ENCODE data around the gene TSC22D1.
"Not testable (repeated sequence)": the region's sequence is repeated elsewhere in the genome, so short reads cannot be mapped to it uniquely, and the experiment has no call there.

The TSC22D1 gene

DNA sequence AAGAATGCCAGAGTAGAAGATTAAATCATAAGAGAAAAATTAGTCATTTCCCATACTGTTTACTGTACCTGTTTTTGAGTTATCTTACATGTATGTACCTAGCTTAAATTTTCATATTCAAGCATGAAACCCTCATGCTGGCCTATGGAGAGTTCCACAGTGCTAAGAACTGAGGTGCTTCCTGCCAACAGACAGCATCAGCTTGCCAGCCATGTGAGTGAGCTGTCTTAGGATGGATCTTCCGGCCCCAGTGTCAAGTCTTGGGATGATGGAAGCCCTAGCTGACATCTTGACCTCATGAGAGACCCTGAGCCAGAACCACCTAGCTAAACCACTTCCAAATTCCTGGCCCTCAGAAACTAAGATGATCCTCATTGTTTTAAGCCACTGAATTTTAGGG, 112.4 kb downstream of the TSC22D1 start:
- ChIA-PET CTCF (interaction anchor here (1.0 to 12.9 kb wide), 4 partner anchors 8 to 558 kb away, joined by 4 to 244 read pairs (median 6); no protein-coding TSS in a partner anchor), POLR2A (interaction anchor here (0.6 kb wide), 1 partner anchor 539 kb away, joined by 3 read pairs; no protein-coding TSS in a partner anchor)
- WGBS (ENCODE audit: insufficient coverage): no CpG with 5 or more reads among the region's 1 CpG
- peaks cover 0 to 11% (median 0%) of the 10 kb centered on the region in 4 experiments for H3K4me1 ChIP-seq (ENCODE audit: control extremely low read depth in 1 of 4, control insufficient read depth in 4 of 4, insufficient read depth in 4 of 4, low read length in 3 of 4)
- H3K27me3 ChIP-seq (replicated peaks in 2 of 5; ENCODE audit: control insufficient read depth in 4 of 5, insufficient read depth in 5 of 5, low read length in 4 of 5): no peaks in the 10 kb centered on the region
- no peak overlapping the region for H3K27ac ChIP-seq (ENCODE audit: insufficient read depth in 1 of 2, low read depth in 1 of 2, low read length in 2 of 2, poor library complexity in 1 of 2, severe bottlenecking in 2 of 2)
- H3K9me3 ChIP-seq (ENCODE audit: control extremely low read depth in 1 of 5, control insufficient read depth in 4 of 5, insufficient read depth in 2 of 5, low read depth in 1 of 5, low read length in 4 of 5): peaks cover 0 to 3% (median 0%) of the 10 kb centered on the region in 5 experiments
- DNase-seq: no peak
- H3K4me3 ChIP-seq (ENCODE audit: control insufficient read depth in 1 of 7, extremely low read depth in 1 of 7, insufficient read depth in 4 of 7, low read depth in 2 of 7, low read length in 6 of 7): no peak overlapping the region
- peaks cover 0 to 6% (median 4%) of the 10 kb centered on the region in 4 experiments for H3K36me3 ChIP-seq (ENCODE audit: control insufficient read depth in 4 of 4, insufficient read depth in 4 of 4, low read length in 3 of 4)

- no peak overlapping the region for H3K27ac ChIP-seq (ENCODE audit: insufficient read depth in 1 of 2, low read depth in 1 of 2, low read length in 2 of 2, poor library complexity in 1 of 2, severe bottlenecking in 2 of 2)
- ChIA-PET POLR2A (no interaction called here), CTCF (interaction anchor here (1.0 to 1.7 kb wide), 6 partner anchors 12 to 555 kb away, joined by 3 to 7 read pairs (median 4); no protein-coding TSS in a partner anchor)
- 97% methylated on average over 9 of the region's 9 CpGs for WGBS (ENCODE audit: insufficient coverage)
- no peak for DNase-seq
- no peak overlapping the region for H3K4me3 ChIP-seq (ENCODE audit: control insufficient read depth in 1 of 7, extremely low read depth in 1 of 7, insufficient read depth in 4 of 7, low read depth in 2 of 7, low read length in 6 of 7)
- H3K27me3 ChIP-seq (replicated peaks in 2 of 5; ENCODE audit: control insufficient read depth in 4 of 5, insufficient read depth in 5 of 5, low read length in 4 of 5): no peaks in the 10 kb centered on the region
- peaks cover 0 to 5% (median 0%) of the 10 kb centered on the region in 4 experiments for H3K4me1 ChIP-seq (ENCODE audit: control extremely low read depth in 1 of 4, control insufficient read depth in 4 of 4, insufficient read depth in 4 of 4, low read length in 3 of 4)
- peaks cover 0 to 5% (median 0%) of the 10 kb centered on the region in 5 experiments for H3K9me3 ChIP-seq (ENCODE audit: control extremely low read depth in 1 of 5, control insufficient read depth in 4 of 5, insufficient read depth in 2 of 5, low read depth in 1 of 5, low read length in 4 of 5)
- H3K36me3 ChIP-seq (ENCODE audit: control insufficient read depth in 4 of 4, insufficient read depth in 4 of 4, low read length in 3 of 4): peaks cover 0 to 9% (median 4%) of the 10 kb centered on the region in 4 experiments
These were observed 116.5 kb downstream of the TSC22D1 start for GRCh38 chr13:44459674-44460073.

DNA sequence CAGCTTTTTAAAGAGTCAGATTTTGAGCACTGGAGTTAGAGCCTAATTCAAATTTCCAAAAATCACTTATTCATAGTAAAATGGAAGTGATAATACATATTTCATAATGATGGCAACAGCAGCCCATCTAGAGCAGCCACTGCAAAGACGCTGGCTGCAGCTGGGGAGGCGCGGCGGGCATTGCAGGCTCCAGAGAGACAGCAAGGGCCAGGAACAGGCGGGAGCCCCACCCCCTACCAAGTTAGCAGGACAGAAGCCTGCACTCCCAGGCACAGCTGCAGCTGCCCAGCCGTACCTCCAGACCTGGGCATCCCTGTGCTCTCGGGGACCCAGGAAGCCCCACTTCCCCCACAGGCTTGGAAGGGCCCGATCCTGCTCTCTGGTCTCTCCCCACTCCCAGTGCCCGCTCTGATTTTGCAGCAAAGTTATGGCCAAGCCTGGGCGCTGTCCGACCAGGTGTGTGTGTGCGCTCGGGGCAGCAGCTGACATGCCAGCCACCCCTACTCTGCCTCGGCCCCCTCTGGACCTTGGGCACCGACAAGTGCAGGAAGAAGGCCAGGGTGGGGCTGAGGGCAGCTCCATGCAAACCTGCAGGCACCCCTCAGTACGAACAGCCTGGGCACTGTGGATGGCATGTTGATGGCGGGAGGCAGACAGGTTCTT, 117.7 kb downstream of the TSC22D1 start:
- Histone ChIP-seq H3K9me3 (ENCODE audit: control extremely low read depth in 1 of 5, control insufficient read depth in 4 of 5, insufficient read depth in 2 of 5, low read depth in 1 of 5, low read length in 4 of 5) (peaks cover 0 to 5% (median 0%) of the 10 kb centered on the region in 5 experiments), H3K4me3 (ENCODE audit: control insufficient read depth in 1 of 7, extremely low read depth in 1 of 7, insufficient read depth in 4 of 7, low read depth in 2 of 7, low read length in 6 of 7) (peak overlapping the region in 1 of 7 experiments; percentile 68), H3K27me3 (replicated peaks in 2 of 5; ENCODE audit: control insufficient read depth in 4 of 5, insufficient read depth in 5 of 5, low read length in 4 of 5) (no peaks in the 10 kb centered on the region), H3K36me3 (ENCODE audit: control insufficient read depth in 4 of 4, insufficient read depth in 4 of 4, low read length in 3 of 4) (peaks cover 0 to 9% (median 4%) of the 10 kb centered on the region in 4 experiments), H3K4me1 (ENCODE audit: control extremely low read depth in 1 of 4, control insufficient read depth in 4 of 4, insufficient read depth in 4 of 4, low read length in 3 of 4) (peaks cover 0 to 1% (median 0%) of the 10 kb centered on the region in 4 experiments), H3K27ac (ENCODE audit: insufficient read depth in 1 of 2, low read depth in 1 of 2, low read length in 2 of 2, poor library complexity in 1 of 2, severe bottlenecking in 2 of 2) (no peak overlapping the region)
- CTCF ChIA-PET: interaction anchor here (0.8 to 1.3 kb wide), 3 partner anchors 14 to 537 kb away, joined by 3 to 4 read pairs (median 3); no protein-coding TSS in a partner anchor
- no peak for DNase-seq
- POLR2A ChIA-PET: no interaction called here
- 95% methylated on average over 15 of the region's 17 CpGs for WGBS (ENCODE audit: insufficient coverage)

DNA sequence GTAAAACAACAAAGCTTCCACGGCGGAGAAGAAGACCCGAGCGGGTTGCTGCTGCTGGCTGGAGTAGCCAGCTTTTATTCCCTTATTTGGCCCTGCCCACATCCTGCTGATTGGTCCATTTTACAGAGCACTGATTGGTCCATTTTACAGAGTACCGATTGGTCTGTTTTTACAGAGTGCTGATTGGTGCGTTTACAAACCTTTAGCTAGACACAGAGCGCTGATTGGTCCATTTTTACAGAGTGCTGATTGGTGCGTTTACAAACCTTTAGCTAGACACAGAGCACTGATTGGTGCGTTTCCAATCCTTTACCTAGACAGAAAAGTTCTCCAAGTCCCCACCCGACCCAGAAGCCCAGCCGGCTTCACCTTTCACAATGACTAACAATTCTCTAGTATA, 119.9 kb downstream of the TSC22D1 start:
- 98% methylated on average over 8 of the region's 11 CpGs for WGBS (ENCODE audit: insufficient coverage)
- CTCF ChIA-PET: interaction anchor here (0.6 to 1.3 kb wide), 4 partner anchors 12 to 554 kb away, joined by 3 to 5 read pairs (median 4); no protein-coding TSS in a partner anchor
- H3K36me3 ChIP-seq (ENCODE audit: control insufficient read depth in 4 of 4, insufficient read depth in 4 of 4, low read length in 3 of 4); POLR2A ChIA-PET; DNase-seq; H3K27me3 ChIP-seq (replicated peaks in 2 of 5; ENCODE audit: control insufficient read depth in 4 of 5, insufficient read depth in 5 of 5, low read length in 4 of 5); H3K4me1 ChIP-seq (ENCODE audit: control extremely low read depth in 1 of 4, control insufficient read depth in 4 of 4, insufficient read depth in 4 of 4, low read length in 3 of 4); H3K4me3 ChIP-seq (ENCODE audit: control insufficient read depth in 1 of 7, extremely low read depth in 1 of 7, insufficient read depth in 4 of 7, low read depth in 2 of 7, low read length in 6 of 7); H3K27ac ChIP-seq (ENCODE audit: insufficient read depth in 1 of 2, low read depth in 1 of 2, low read length in 2 of 2, poor library complexity in 1 of 2, severe bottlenecking in 2 of 2); H3K9me3 ChIP-seq (ENCODE audit: control extremely low read depth in 1 of 5, control insufficient read depth in 4 of 5, insufficient read depth in 2 of 5, low read depth in 1 of 5, low read length in 4 of 5): not testable (repeated sequence)

GRCh38 chr13:44455769-44456168, 120.4 kb downstream of the TSC22D1 start:
- Histone ChIP-seq H3K4me3 (ENCODE audit: control insufficient read depth in 1 of 7, extremely low read depth in 1 of 7, insufficient read depth in 4 of 7, low read depth in 2 of 7, low read length in 6 of 7) (no peak overlapping the region), H3K36me3 (ENCODE audit: control insufficient read depth in 4 of 4, insufficient read depth in 4 of 4, low read length in 3 of 4) (peaks cover 0 to 9% (median 4%) of the 10 kb centered on the region in 4 experiments), H3K27me3 (replicated peaks in 2 of 5; ENCODE audit: control insufficient read depth in 4 of 5, insufficient read depth in 5 of 5, low read length in 4 of 5) (no peaks in the 10 kb centered on the region), H3K9me3 (ENCODE audit: control extremely low read depth in 1 of 5, control insufficient read depth in 4 of 5, insufficient read depth in 2 of 5, low read depth in 1 of 5, low read length in 4 of 5) (peaks cover 0 to 5% (median 0%) of the 10 kb centered on the region in 5 experiments), H3K27ac (ENCODE audit: insufficient read depth in 1 of 2, low read depth in 1 of 2, low read length in 2 of 2, poor library complexity in 1 of 2, severe bottlenecking in 2 of 2) (no peak overlapping the region), H3K4me1 (ENCODE audit: control extremely low read depth in 1 of 4, control insufficient read depth in 4 of 4, insufficient read depth in 4 of 4, low read length in 3 of 4) (no peaks in the 10 kb centered on the region)
- CTCF ChIA-PET: interaction anchor here (0.6 to 1.3 kb wide), 6 partner anchors 11 to 554 kb away, joined by 3 to 5 read pairs (median 4); no protein-coding TSS in a partner anchor
- WGBS (ENCODE audit: insufficient coverage): 100% methylated on average over 7 of the region's 8 CpGs
- POLR2A ChIA-PET: no interaction called here
- no peak for DNase-seq

DNA sequence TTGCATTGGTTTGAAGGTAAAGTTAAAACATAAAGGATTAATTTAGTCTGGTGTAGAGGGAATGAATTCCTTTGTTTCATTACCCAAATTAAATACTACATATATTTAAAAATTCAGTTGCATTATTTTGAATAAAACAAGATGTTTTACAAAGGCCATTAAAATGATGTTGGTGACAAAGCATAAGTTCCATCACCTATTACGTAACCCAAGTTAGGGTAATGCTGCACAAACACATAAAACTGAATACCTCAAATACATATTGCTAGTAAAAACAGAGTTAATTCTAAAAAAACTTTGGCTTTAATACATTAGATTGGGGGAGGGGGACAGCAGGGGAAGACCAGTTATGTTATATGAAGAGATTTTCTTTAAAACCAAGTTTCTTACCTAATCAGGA, 122.2 kb downstream of the TSC22D1 start:
- POLR2A ChIA-PET: no interaction called here
- WGBS (ENCODE audit: insufficient coverage): no CpG with 5 or more reads among the region's 1 CpG
- Histone ChIP-seq H3K4me1 (ENCODE audit: control extremely low read depth in 1 of 4, control insufficient read depth in 4 of 4, insufficient read depth in 4 of 4, low read length in 3 of 4) (no peaks in the 10 kb centered on the region), H3K27ac (ENCODE audit: insufficient read depth in 1 of 2, low read depth in 1 of 2, low read length in 2 of 2, poor library complexity in 1 of 2, severe bottlenecking in 2 of 2) (no peak overlapping the region), H3K9me3 (ENCODE audit: control extremely low read depth in 1 of 5, control insufficient read depth in 4 of 5, insufficient read depth in 2 of 5, low read depth in 1 of 5, low read length in 4 of 5) (peaks cover 0 to 3% (median 0%) of the 10 kb centered on the region in 5 experiments), H3K36me3 (ENCODE audit: control insufficient read depth in 4 of 4, insufficient read depth in 4 of 4, low read length in 3 of 4) (peaks cover 0 to 4% (median 0%) of the 10 kb centered on the region in 4 experiments), H3K4me3 (ENCODE audit: control insufficient read depth in 1 of 7, extremely low read depth in 1 of 7, insufficient read depth in 4 of 7, low read depth in 2 of 7, low read length in 6 of 7) (no peak overlapping the region), H3K27me3 (replicated peaks in 2 of 5; ENCODE audit: control insufficient read depth in 4 of 5, insufficient read depth in 5 of 5, low read length in 4 of 5) (no peaks in the 10 kb centered on the region)
- DNase-seq: no peak
- CTCF ChIA-PET: no interaction called here

DNA sequence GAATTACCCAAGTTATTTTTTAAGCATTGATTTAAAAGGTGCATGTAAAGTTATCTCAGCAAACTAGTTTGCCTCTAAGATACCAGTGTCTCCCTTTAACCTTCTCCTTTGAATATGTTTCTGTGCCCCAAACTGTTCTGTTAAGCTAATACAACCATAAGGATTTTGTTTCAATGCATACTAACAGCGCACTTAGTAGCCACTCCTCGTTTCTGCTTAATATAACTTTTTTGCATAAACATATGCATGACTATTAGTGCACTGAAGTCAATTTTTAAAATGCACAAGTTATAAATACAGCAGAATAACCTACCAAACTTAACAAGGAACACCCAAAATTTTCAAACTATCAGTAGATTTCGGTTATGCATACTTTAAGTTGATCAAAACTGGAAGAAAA, 123.1 kb downstream of the TSC22D1 start:
- no peak for DNase-seq
- ChIA-PET POLR2A (no interaction called here), CTCF (interaction anchor here (1.6 kb wide), 1 partner anchor 14 kb away, joined by 5 read pairs; no protein-coding TSS in a partner anchor)
- Histone ChIP-seq H3K4me3 (ENCODE audit: control insufficient read depth in 1 of 7, extremely low read depth in 1 of 7, insufficient read depth in 4 of 7, low read depth in 2 of 7, low read length in 6 of 7) (no peak overlapping the region), H3K27ac (ENCODE audit: insufficient read depth in 1 of 2, low read depth in 1 of 2, low read length in 2 of 2, poor library complexity in 1 of 2, severe bottlenecking in 2 of 2) (no peak overlapping the region), H3K36me3 (ENCODE audit: control insufficient read depth in 4 of 4, insufficient read depth in 4 of 4, low read length in 3 of 4) (no peaks in the 10 kb centered on the region), H3K9me3 (ENCODE audit: control extremely low read depth in 1 of 5, control insufficient read depth in 4 of 5, insufficient read depth in 2 of 5, low read depth in 1 of 5, low read length in 4 of 5) (no peaks in the 10 kb centered on the region), H3K4me1 (ENCODE audit: control extremely low read depth in 1 of 4, control insufficient read depth in 4 of 4, insufficient read depth in 4 of 4, low read length in 3 of 4) (no peaks in the 10 kb centered on the region), H3K27me3 (replicated peaks in 2 of 5; ENCODE audit: control insufficient read depth in 4 of 5, insufficient read depth in 5 of 5, low read length in 4 of 5) (no peaks in the 10 kb centered on the region)
- WGBS (ENCODE audit: insufficient coverage): 100% methylated on average over 1 of the region's 3 CpGs

Data from common myeloid progenitor, CD34-positive (primary cell).